GM18909 (cell line): ENCODE measurements around the gene DISC1.
"Not testable (repeated sequence)": the region's sequence is repeated elsewhere in the genome, so short reads cannot be mapped to it uniquely, and the experiment has no call there.

Experiments used
- ATAC-seq: cut with Tn5 transposase; IDR thresholded peaks from one replicate; pipeline ENCODE4 v1.9.1; 2021; ENCODE audit warnings: mild to moderate bottlenecking; ENCODE audit not compliant: unreplicated experiment, poor library complexity

DISC1 gene

DNA sequence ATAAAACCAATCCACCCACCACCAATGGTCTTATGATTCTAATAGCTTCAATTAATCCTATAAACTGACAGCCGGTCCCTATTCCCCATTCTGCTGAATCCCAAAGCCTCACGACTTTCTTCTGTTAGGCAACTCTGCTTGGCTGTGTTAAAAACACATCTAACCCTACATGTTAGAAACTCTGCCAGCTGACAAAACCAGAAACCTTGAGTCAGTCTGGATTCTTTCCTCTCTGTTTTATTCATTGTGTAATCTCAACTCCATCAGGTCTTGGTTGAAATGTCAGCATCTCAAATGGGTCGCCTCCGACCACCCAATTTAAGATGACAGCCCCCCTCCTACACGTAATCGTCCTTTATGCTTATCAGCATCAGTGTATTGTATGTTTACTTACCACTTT is 312.1 kb downstream of the DISC1 start:
- no peak for ATAC-seq

GRCh38 chr1:231939118-231939517 is 312.5 kb downstream of the DISC1 start:
- ATAC-seq = no peak

- no peak for ATAC-seq
Measured at GRCh38 chr1:231940116-231940515, 313.5 kb downstream of the DISC1 start.

GRCh38 chr1:231940701-231941100 is 314.1 kb downstream of the DISC1 start:
- ATAC-seq = no peak

GRCh38 chr1:231943084-231943483 is 316.5 kb downstream of the DISC1 start:
- no peak for ATAC-seq

- ATAC-seq = not testable (repeated sequence)
Measured at GRCh38 chr1:231948102-231948501, 321.5 kb downstream of the DISC1 start.

DNA sequence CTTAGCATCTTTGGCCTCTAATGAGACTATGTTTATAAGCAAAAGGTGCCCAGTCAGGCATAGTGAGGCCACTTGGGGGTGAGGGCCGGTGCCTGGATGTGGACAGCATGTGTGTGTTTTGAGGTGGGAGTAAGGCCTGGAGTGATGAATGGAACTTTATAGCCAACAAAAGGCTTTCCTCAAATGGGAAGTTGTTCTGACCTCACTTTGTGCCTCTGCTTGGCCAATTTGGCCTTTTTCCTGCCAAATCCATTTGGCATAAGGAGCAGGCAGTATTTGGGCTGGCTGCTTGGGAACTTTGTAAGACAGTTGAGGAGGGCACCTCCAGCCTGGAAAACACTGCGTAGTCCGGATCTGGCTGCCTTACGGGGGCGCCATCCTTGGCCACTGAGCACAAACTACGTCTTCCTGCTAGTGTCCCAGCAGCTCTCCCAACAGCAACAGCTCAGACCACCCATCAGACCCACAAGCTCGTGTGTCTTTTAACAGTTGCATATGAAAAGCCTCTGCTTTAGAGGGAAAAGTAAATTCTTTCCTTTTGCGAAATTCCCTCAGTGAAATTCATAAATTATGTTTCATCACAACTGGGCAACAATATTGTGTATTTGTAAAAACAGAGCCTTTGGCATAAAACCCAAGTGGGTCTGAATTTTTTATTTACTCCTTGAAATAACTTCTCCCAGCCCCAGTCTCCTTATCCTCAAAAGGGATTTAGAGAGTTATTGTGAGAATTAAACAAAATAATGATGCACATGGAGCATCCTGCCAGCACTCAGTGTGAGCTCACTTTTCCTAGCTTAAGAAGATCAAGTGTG is 322.9 kb downstream of the DISC1 start:
- no peak for ATAC-seq

DNA sequence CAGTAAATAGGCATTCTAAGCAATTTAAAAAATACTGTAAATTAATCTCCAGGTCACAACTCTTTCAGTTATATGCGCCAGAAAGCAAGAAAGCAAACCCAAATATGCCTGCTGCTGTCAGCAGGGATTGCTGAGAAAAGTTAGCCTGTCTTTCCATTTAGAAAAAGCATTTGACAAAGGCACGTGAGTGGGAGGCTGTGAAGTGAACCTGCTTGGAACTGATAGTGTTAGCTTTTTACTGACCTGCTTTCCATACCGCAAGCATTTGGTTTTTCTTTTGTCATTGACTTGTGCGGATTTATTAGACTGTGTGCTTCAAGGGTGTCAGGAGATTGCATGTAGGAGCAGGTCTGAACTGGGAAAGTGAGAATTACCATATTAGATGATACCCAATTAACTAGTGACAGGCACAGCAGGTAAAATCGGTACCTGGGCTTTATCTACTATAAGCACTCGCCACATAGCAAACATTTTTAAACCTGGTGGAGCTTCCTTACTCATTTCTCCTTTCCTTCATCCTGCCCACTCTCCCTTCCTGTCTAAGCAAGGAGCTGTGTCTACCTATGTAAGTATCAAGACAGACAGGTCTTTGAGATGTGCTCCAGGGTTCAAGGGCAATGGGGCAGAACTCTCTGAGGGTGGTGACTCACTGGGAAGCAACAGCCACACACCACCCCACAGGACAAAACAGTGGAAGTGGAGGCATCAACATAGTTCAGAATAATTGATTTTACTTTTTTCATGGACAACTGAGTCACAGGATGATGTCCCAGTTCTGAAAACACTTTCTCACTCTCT is 323.9 kb downstream of the DISC1 start:
- ATAC-seq = no peak

- no peak for ATAC-seq
Measured at GRCh38 chr1:231951374-231951773, 324.8 kb downstream of the DISC1 start.

DNA sequence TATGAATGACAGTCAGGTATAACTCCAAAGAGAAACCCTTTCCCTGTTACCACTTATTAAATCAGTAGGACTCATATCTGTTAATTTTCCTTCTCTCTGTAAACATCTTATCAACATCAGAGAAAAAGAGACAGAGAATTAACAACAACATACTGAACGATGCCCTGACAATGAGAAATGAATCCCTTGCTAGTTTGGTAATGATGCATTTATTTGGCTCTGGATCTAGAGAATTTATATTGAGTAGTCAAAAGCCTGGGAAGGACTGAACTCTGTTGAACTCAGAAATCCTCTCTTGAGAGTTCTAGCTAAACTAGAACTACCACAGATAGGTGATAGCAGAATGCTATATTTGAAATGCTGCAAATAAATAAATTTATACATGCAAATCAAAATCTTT is 325.6 kb downstream of the DISC1 start:
- ATAC-seq = no peak

DNA sequence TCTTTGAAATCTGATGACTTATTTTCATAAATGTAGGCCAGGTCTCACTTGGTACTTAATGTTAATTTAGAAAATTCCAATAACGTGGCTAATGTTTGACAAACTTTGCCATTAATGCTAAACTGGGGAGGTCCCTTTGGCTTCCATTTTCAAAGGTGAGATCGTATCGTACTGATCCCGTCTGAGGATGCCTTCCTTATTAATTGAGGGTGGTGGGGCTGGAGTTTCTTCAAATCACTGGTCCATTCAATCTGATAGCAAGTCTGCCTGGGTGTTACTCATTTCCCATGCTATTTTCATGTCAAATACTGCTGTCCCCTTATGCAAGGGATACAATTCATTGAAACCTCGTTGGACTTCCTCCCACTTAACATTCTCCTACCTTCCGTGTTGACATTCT is 327.1 kb downstream of the DISC1 start:
- no peak for ATAC-seq

GRCh38 chr1:231954751-231955150 is 328.2 kb downstream of the DISC1 start:
- ATAC-seq = no peak

DNA sequence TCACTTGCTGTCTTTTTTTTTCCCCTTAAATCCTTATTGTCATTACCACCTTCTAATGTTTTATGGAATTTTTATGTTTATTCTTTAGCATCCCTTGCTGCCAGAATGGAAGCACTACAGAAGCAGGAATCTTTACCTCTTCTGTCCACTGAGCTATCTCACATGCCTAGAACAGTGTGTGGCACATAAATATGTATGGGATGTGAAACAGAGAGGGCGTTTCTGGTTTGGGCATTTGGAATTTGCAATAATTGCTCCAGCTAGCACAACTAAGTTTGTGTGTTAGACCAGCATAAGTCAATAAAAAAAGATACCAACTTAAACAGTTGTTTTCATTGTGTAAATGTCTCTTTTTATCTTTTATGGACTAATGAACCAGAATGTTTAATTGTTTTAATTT is 330.8 kb downstream of the DISC1 start:
- ATAC-seq = no peak

- ATAC-seq = no peak
Measured at GRCh38 chr1:231958448-231958847, 331.9 kb downstream of the DISC1 start.

DNA sequence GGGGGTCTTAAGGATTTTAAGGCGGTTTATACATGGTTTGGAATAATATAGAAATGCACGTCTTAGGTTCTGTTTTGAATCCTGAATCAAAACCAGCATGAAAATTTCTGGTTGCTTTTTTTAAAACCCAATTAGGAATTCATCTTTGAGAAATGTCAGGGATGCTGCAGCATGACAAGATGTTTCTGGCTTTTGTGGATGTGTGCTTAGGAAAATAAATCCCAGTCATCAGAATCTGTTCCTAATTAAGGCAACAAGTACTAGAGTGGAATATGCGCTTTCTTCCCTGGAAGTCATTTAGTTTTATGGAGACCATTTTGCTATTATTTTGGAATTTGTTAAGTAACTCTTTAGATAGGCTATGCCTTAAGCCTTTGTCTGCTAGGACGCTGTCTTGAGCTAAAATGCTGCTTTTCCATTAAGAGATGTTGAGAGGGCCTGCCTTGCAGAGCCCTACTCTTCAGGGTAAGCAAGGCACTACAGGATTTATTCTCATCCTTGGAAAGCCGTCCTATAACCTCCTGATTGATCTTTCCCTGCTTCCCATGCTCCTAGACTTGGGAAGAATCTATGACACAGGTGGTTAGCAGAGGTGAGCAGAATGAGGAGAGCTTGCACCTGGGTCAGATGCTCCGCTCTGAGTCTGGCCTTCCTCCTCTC is 332.8 kb downstream of the DISC1 start:
- no peak for ATAC-seq

DNA sequence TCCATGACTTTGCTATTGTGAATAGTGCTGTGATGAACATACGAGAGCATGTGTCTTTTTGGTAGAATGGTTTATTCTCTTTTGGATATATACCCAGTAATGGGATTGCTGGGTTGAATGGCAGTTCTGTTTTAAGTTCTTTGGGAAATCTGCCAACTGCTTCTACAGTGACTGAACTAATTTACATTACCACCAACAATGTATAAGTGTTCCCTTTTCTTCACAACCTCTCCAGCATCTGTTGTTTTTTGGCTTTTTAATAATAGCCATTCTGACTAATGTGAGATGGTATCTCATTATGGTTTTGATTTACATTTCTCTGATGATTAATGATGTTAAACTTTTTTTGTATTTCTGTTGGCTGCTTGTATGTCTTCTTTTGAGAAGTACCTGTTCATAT is 335.2 kb downstream of the DISC1 start:
- not testable (repeated sequence) for ATAC-seq

DNA sequence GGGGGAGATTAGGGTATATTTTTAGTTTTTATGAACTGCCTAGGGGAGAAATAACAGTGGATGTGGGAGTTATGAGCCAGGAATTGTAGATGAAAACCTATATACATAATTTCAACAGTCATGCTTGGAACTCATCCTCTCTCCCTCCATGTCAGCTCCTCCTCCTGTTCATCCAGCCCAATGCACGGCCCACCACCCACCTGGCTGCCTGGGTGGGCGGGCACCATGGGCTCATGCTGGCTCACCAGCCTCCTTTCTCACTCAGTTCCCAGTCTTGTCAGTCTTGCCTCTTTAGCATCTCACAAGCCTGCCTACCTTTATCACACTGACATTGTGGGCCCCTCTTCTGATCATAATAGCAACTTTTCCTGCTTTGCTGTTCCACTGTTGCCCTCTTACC is 336.0 kb downstream of the DISC1 start:
- no peak for ATAC-seq

DNA sequence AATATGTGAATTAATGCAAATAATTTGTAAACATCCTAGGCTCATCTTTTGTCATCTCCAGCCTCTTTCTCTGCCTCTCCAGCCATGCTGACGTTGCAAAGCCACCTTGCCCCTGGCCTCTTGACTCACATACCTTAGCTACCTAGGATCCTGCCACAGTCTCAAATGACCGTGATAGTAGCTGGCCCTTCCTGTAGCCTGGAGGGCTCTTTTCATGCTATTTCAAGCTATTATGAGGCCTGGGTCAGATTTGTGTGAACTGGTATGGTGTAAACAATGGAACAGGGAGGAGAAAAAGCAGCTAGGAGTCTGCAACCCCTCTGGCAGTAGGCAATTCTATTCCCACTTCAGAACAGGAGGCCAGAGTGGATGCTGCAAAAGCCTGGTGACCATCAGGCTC is 337.7 kb downstream of the DISC1 start:
- no peak for ATAC-seq

DNA sequence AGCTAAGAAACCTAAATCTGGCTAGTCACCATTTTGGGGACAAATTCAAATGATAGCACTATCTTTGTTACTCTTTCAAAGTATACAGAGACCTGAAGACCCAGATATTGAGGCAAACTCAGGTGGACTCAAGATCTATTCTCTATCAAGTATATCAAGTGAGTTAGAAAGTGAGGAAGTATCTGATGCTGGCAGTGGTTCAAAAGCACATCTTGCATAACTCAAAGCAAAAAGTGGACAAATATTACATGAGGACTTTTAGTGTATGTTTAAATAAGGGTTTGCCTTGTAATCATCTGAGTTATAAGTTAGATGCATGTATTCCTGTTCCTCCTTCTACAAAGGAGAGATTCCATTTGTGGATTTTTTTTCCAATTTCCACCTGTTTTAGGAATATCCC is 338.4 kb downstream of the DISC1 start:
- ATAC-seq = no peak

DNA sequence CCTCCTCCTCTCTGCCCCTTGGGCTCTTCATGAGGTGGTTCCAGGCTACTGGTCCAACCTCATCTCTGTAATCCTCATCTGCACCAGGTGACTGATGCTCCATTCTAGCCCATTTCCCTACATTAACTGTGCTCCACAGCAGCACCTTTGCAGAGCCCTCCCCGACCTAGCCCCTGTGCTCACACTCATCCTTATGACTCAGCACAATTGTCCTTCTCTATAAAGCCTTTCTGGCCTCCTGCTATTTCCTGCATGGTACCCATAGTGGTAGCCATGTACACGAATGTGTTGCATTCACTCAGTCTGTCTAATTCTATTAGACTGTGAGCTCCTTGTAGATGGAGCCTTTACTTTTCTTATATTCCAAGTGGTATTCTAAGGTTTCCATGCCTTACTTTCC is 339.0 kb downstream of the DISC1 start:
- ATAC-seq = no peak

DNA sequence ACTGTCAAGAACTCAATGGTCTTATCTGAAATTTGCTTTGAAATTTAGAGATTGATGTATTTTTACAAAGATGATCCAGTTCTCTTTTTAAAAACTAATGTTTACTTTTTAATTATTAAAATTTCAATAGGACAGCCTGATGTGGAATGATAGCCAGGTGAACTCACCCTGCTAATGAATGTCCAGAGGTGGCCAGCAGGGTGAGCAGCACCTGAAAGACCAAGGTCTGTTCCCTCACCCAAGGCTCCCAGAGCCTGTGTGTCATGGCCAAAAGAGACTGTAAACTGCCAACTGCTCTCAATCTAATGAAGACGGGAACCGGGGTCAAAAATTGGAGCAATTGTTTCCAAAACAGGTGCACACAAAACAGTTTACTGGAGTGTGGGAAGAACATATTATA is 340.4 kb downstream of the DISC1 start:
- ATAC-seq = no peak
